ENCODE results near the gene AGPAT3.

DNA sequence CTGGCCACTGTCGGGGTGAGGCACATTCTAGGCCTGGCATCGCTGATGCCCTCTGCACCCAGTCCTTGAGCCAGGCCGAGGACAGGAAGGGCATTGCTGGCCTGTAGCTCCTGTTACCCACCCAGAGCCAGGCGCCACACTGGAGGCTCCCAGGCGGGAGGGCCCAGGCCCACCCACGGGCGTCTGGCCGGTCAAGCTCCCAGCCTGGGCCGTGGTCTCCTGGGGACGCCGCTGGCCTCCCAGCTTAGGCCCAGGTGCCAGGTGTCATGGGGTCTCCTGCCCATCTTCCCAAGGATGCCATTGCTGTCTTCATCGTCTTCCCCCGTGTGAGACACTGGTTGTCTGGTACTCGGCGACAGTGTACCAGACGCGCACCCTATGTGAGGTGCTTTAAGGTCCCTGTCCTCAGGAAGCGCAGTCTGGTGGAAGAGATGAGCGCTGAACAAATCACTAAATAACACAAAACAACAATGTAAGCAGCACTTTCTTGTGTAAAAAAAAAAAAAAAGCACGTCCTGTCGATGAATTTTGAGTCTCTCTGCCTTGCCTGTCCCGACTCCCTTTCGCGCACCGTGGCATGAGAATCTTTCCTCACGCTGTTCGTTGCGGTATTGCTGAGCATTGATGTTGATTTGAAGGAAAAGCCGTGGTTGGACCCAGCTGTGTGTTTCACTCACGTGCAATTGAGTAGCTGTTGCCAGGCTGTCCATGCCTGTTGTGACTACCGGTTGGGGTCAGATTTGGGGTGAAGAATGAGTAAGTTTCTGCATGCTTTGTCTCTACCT, 120.1 kb downstream of the AGPAT3 start:
- TF ChIP-seq, protein P1, sequence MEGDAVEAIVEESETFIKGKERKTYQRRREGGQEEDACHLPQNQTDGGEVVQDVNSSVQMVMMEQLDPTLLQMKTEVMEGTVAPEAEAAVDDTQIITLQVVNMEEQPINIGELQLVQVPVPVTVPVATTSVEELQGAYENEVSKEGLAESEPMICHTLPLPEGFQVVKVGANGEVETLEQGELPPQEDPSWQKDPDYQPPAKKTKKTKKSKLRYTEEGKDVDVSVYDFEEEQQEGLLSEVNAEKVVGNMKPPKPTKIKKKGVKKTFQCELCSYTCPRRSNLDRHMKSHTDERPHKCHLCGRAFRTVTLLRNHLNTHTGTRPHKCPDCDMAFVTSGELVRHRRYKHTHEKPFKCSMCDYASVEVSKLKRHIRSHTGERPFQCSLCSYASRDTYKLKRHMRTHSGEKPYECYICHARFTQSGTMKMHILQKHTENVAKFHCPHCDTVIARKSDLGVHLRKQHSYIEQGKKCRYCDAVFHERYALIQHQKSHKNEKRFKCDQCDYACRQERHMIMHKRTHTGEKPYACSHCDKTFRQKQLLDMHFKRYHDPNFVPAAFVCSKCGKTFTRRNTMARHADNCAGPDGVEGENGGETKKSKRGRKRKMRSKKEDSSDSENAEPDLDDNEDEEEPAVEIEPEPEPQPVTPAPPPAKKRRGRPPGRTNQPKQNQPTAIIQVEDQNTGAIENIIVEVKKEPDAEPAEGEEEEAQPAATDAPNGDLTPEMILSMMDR (IDR thresholded peaks at IDR 0.05; ENCODE audit: poor library complexity): no peak
- no peak for TF ChIP-seq EZH2 (IDR thresholded peaks at IDR 0.05; ENCODE audit: borderline replicate concordance)

All from hepatocyte (in vitro differentiated cells).